Activated naive CD8-positive, alpha-beta T cell (primary cell): ENCODE data around the gene RADX.
A peak's percentile ranks its signal among the peaks of the same experiment; 100 is the strongest.

Source experiments
- H3K27ac Mint-ChIP-seq: one replicate; pipeline ENCODE4 v1.8.0; 2021; ENCODE audit warnings: mixed read lengths
- H3K27me3 Mint-ChIP-seq: one replicate; pipeline ENCODE4 v1.8.0; 2021; ENCODE audit warnings: mixed read lengths
- H3K36me3 Mint-ChIP-seq: one replicate; pipeline ENCODE4 v1.8.0; 2021; ENCODE audit warnings: mixed read lengths
- H3K4me1 Mint-ChIP-seq: one replicate; pipeline ENCODE4 v1.8.0; 2021; ENCODE audit warnings: low read depth, mixed read lengths
- H3K4me3 Mint-ChIP-seq: one replicate; pipeline ENCODE4 v1.8.0; 2021; ENCODE audit warnings: mild to moderate bottlenecking, mixed read lengths
- H3K9me3 Mint-ChIP-seq: one replicate; pipeline ENCODE4 v1.8.0; 2021; ENCODE audit warnings: low read depth, mixed read lengths

Gene RADX

GRCh38 chrX:106611679-106612392 lies at the start of gene RADX:
Gene RADX (plus strand): TSS chrX:106611978. CDS start chrX:106612081, 103 bp downstream.
- peaks cover 24% of the 10 kb centered on the region for H3K4me1 Mint-ChIP-seq
- no peaks in the 10 kb centered on the region for H3K9me3 Mint-ChIP-seq
- H3K4me3 Mint-ChIP-seq: peak within 1 kb of the TSS; percentile 91
- no peaks in the 10 kb centered on the region for H3K36me3 Mint-ChIP-seq
- peak within 1 kb of the TSS; percentile 74 for H3K27ac Mint-ChIP-seq
- peaks cover 1% of the 10 kb centered on the region for H3K27me3 Mint-ChIP-seq

- H3K27me3 Mint-ChIP-seq: peaks cover 5% of the 10 kb centered on the region
- no peak overlapping the region for H3K27ac Mint-ChIP-seq
- no peak overlapping the region for H3K4me3 Mint-ChIP-seq
- H3K9me3 Mint-ChIP-seq: no peaks in the 10 kb centered on the region
- H3K4me1 Mint-ChIP-seq: no peaks in the 10 kb centered on the region
- no peaks in the 10 kb centered on the region for H3K36me3 Mint-ChIP-seq
Measured at GRCh38 chrX:106564986-106565385, 46.8 kb upstream of the RADX start.

GRCh38 chrX:106566362-106566761 lies 45.4 kb upstream of the RADX start:
- H3K36me3 Mint-ChIP-seq: no peaks in the 10 kb centered on the region
- H3K27ac Mint-ChIP-seq: no peak overlapping the region
- H3K4me1 Mint-ChIP-seq: no peaks in the 10 kb centered on the region
- no peak overlapping the region for H3K4me3 Mint-ChIP-seq
- H3K27me3 Mint-ChIP-seq: peaks cover 5% of the 10 kb centered on the region
- H3K9me3 Mint-ChIP-seq: no peaks in the 10 kb centered on the region

GRCh38 chrX:106581856-106582255 lies 29.9 kb upstream of the RADX start:
- no peaks in the 10 kb centered on the region for H3K36me3 Mint-ChIP-seq
- no peak overlapping the region for H3K27ac Mint-ChIP-seq
- no peak overlapping the region for H3K4me3 Mint-ChIP-seq
- peaks cover 1% of the 10 kb centered on the region for H3K27me3 Mint-ChIP-seq
- peaks cover 3% of the 10 kb centered on the region for H3K9me3 Mint-ChIP-seq
- H3K4me1 Mint-ChIP-seq: no peaks in the 10 kb centered on the region

GRCh38 chrX:106585478-106585877 lies 26.3 kb upstream of the RADX start:
- Mint-ChIP-seq H3K36me3 (no peaks in the 10 kb centered on the region), H3K4me3 (no peak overlapping the region), H3K9me3 (no peaks in the 10 kb centered on the region)

GRCh38 chrX:106588801-106589200 lies 23.0 kb upstream of the RADX start:
- Mint-ChIP-seq H3K4me3 (no peak overlapping the region), H3K36me3 (no peaks in the 10 kb centered on the region), H3K9me3 (no peaks in the 10 kb centered on the region), H3K27ac (no peak overlapping the region), H3K27me3 (peaks cover 2% of the 10 kb centered on the region), H3K4me1 (peaks cover 3% of the 10 kb centered on the region)

More at GRCh38 chrX:106585478-106585877, 26.3 kb upstream of the RADX start:
- no peak overlapping the region for H3K27ac Mint-ChIP-seq
- H3K4me1 Mint-ChIP-seq: peaks cover 3% of the 10 kb centered on the region
- peaks cover 1% of the 10 kb centered on the region for H3K27me3 Mint-ChIP-seq

- peaks cover 7% of the 10 kb centered on the region for H3K27me3 Mint-ChIP-seq
- no peaks in the 10 kb centered on the region for H3K4me1 Mint-ChIP-seq
Measured at GRCh38 chrX:106599411-106599810, 12.4 kb upstream of the RADX start.

GRCh38 chrX:106606571-106606970 lies 5.2 kb upstream of the RADX start:
- Mint-ChIP-seq H3K36me3 (no peaks in the 10 kb centered on the region), H3K4me1 (peaks cover 10% of the 10 kb centered on the region), H3K27me3 (no peaks in the 10 kb centered on the region), H3K9me3 (no peaks in the 10 kb centered on the region), H3K27ac (no peak overlapping the region), H3K4me3 (no peak overlapping the region)

More at GRCh38 chrX:106599411-106599810, 12.4 kb upstream of the RADX start:
- no peaks in the 10 kb centered on the region for H3K36me3 Mint-ChIP-seq
- H3K9me3 Mint-ChIP-seq: no peaks in the 10 kb centered on the region
- no peak overlapping the region for H3K4me3 Mint-ChIP-seq
- H3K27ac Mint-ChIP-seq: no peak overlapping the region

GRCh38 chrX:106608016-106608415 lies 3.8 kb upstream of the RADX start:
- Mint-ChIP-seq H3K4me1 (peaks cover 19% of the 10 kb centered on the region), H3K27me3 (no peaks in the 10 kb centered on the region), H3K9me3 (no peaks in the 10 kb centered on the region), H3K36me3 (no peaks in the 10 kb centered on the region), H3K4me3 (no peak overlapping the region), H3K27ac (no peak overlapping the region)

GRCh38 chrX:106611317-106611678 lies 480 bp upstream of the RADX start:
- Mint-ChIP-seq H3K4me3 (peak overlapping the region; percentile 91), H3K9me3 (no peaks in the 10 kb centered on the region), H3K27ac (peak overlapping the region; percentile 74), H3K4me1 (peaks cover 24% of the 10 kb centered on the region), H3K27me3 (peaks cover 1% of the 10 kb centered on the region), H3K36me3 (no peaks in the 10 kb centered on the region)

GRCh38 chrX:106612393-106612763 lies 600 bp downstream of the RADX start:
- Mint-ChIP-seq H3K36me3 (no peaks in the 10 kb centered on the region), H3K9me3 (no peaks in the 10 kb centered on the region), H3K4me1 (peaks cover 24% of the 10 kb centered on the region), H3K27ac (peak overlapping the region; percentile 46), H3K27me3 (peaks cover 1% of the 10 kb centered on the region), H3K4me3 (peak overlapping the region; percentile 91)

GRCh38 chrX:106613277-106613676 lies 1.5 kb downstream of the RADX start:
- Mint-ChIP-seq H3K9me3 (no peaks in the 10 kb centered on the region), H3K36me3 (no peaks in the 10 kb centered on the region), H3K27me3 (peaks cover 1% of the 10 kb centered on the region), H3K4me3 (peak overlapping the region; percentile 91), H3K4me1 (peaks cover 20% of the 10 kb centered on the region), H3K27ac (no peak overlapping the region)

- Mint-ChIP-seq H3K4me3 (no peak overlapping the region), H3K4me1 (peaks cover 18% of the 10 kb centered on the region)
Measured at GRCh38 chrX:106615041-106615440, 3.3 kb downstream of the RADX start.

GRCh38 chrX:106619797-106620196 lies 8.0 kb downstream of the RADX start:
- Mint-ChIP-seq H3K9me3 (no peaks in the 10 kb centered on the region), H3K4me3 (no peak overlapping the region), H3K4me1 (no peaks in the 10 kb centered on the region), H3K36me3 (peaks cover 5% of the 10 kb centered on the region), H3K27ac (no peak overlapping the region), H3K27me3 (peaks cover 1% of the 10 kb centered on the region)

More at GRCh38 chrX:106615041-106615440, 3.3 kb downstream of the RADX start:
- Mint-ChIP-seq H3K27me3 (peaks cover 1% of the 10 kb centered on the region), H3K36me3 (no peaks in the 10 kb centered on the region), H3K27ac (no peak overlapping the region), H3K9me3 (no peaks in the 10 kb centered on the region)

- no peaks in the 10 kb centered on the region for H3K4me1 Mint-ChIP-seq
- H3K9me3 Mint-ChIP-seq: no peaks in the 10 kb centered on the region
- H3K36me3 Mint-ChIP-seq: peaks cover 5% of the 10 kb centered on the region
- H3K27me3 Mint-ChIP-seq: no peaks in the 10 kb centered on the region
- no peak overlapping the region for H3K27ac Mint-ChIP-seq
- no peak overlapping the region for H3K4me3 Mint-ChIP-seq
Measured at GRCh38 chrX:106621836-106622235, 10.1 kb downstream of the RADX start.

- Mint-ChIP-seq H3K4me1 (no peaks in the 10 kb centered on the region), H3K27me3 (no peaks in the 10 kb centered on the region), H3K27ac (no peak overlapping the region), H3K4me3 (no peak overlapping the region), H3K36me3 (peaks cover 5% of the 10 kb centered on the region), H3K9me3 (no peaks in the 10 kb centered on the region)
Measured at GRCh38 chrX:106626789-106627188, 15.0 kb downstream of the RADX start.
